Mucosa of rectum (tissue), 2 donors: ENCODE results near the gene FAM25A.

Source experiments
- H3K27ac ChIP-seq, 2 donors: one replicate each; pipeline ENCODE4 v1.7.0; 2013; ENCODE audit warnings: inconsistent platforms in 2 of 2, low read depth in 2 of 2, low read length in 2 of 2
- H3K27me3 ChIP-seq, 2 donors: one replicate each; pipeline ENCODE4 v1.7.0; 2013; ENCODE audit warnings: low read length in 2 of 2; ENCODE audit not compliant: control insufficient read depth in 2 of 2, insufficient read depth in 2 of 2
- H3K36me3 ChIP-seq, 2 donors: one replicate each; pipeline ENCODE4 v1.7.0; 2013; ENCODE audit warnings: low read length in 2 of 2; ENCODE audit not compliant: control insufficient read depth in 2 of 2, insufficient read depth in 2 of 2
- H3K4me1 ChIP-seq, 2 donors: one replicate each; pipeline ENCODE4 v1.7.0; 2013; ENCODE audit warnings: low read length in 2 of 2, mild to moderate bottlenecking in 1 of 2; ENCODE audit not compliant: control insufficient read depth in 2 of 2, insufficient read depth in 2 of 2
- H3K4me3 ChIP-seq, 2 donors: one replicate each; pipeline ENCODE4 v1.7.0; 2013; ENCODE audit warnings: low read length in 2 of 2
- H3K9ac ChIP-seq, 2 donors: one replicate each; pipeline ENCODE4 v1.7.0; 2013; ENCODE audit warnings: low read length in 2 of 2, low read depth in 1 of 2, mild to moderate bottlenecking in 1 of 2
- H3K9me3 ChIP-seq, 2 donors: one replicate each; pipeline ENCODE4 v1.7.0; 2013; ENCODE audit warnings: low read length in 2 of 2; ENCODE audit not compliant: control insufficient read depth in 2 of 2
- donor health status: healthy.
- donor health status: Normal muscosa, but diverticular disease.

Gene FAM25A

GRCh38 chr10:87060280-87060928 is 40.3 kb downstream of the FAM25A start:
- H3K9me3 ChIP-seq = no peaks in the 10 kb centered on the region
- H3K36me3 ChIP-seq = peaks cover 53 to 62% of the 10 kb centered on the region in 2 donors
- H3K9ac ChIP-seq = no peak overlapping the region
- H3K27me3 ChIP-seq = no peaks in the 10 kb centered on the region
- H3K4me3 ChIP-seq = no peak overlapping the region
- H3K27ac ChIP-seq = no peak overlapping the region
- no peaks in the 10 kb centered on the region for H3K4me1 ChIP-seq

GRCh38 chr10:87064651-87065050 is 44.6 kb downstream of the FAM25A start:
- Histone ChIP-seq H3K4me3 (no peak overlapping the region), H3K27me3 (no peaks in the 10 kb centered on the region), H3K9ac (no peak overlapping the region), H3K27ac (no peak overlapping the region), H3K9me3 (no peaks in the 10 kb centered on the region), H3K36me3 (peaks cover 58 to 68% of the 10 kb centered on the region in 2 donors), H3K4me1 (no peaks in the 10 kb centered on the region)

GRCh38 chr10:87066178-87066577 is 46.1 kb downstream of the FAM25A start:
- H3K9me3 ChIP-seq = no peaks in the 10 kb centered on the region
- no peak overlapping the region for H3K4me3 ChIP-seq
- H3K27me3 ChIP-seq = no peaks in the 10 kb centered on the region
- H3K4me1 ChIP-seq = no peaks in the 10 kb centered on the region
- H3K36me3 ChIP-seq = peaks cover 44 to 60% of the 10 kb centered on the region in 2 donors
- H3K27ac ChIP-seq = no peak overlapping the region
- no peak overlapping the region for H3K9ac ChIP-seq

- Histone ChIP-seq H3K4me3 (no peak overlapping the region), H3K9ac (no peak overlapping the region), H3K27ac (no peak overlapping the region), H3K9me3 (no peaks in the 10 kb centered on the region), H3K36me3 (peaks cover 39 to 57% of the 10 kb centered on the region in 2 donors), H3K4me1 (no peaks in the 10 kb centered on the region), H3K27me3 (no peaks in the 10 kb centered on the region)
These were observed 46.8 kb downstream of the FAM25A start for GRCh38 chr10:87066865-87067264.

GRCh38 chr10:87068281-87068680 is 48.2 kb downstream of the FAM25A start:
- Histone ChIP-seq H3K9ac (no peak overlapping the region), H3K36me3 (peaks cover 38 to 52% of the 10 kb centered on the region in 2 donors), H3K4me3 (no peak overlapping the region), H3K9me3 (no peaks in the 10 kb centered on the region), H3K27ac (no peak overlapping the region), H3K4me1 (no peaks in the 10 kb centered on the region), H3K27me3 (no peaks in the 10 kb centered on the region)

GRCh38 chr10:87072449-87072848 is 52.4 kb downstream of the FAM25A start:
- Histone ChIP-seq H3K9me3 (no peaks in the 10 kb centered on the region), H3K27me3 (no peaks in the 10 kb centered on the region), H3K4me1 (no peaks in the 10 kb centered on the region), H3K4me3 (no peak overlapping the region), H3K27ac (no peak overlapping the region), H3K9ac (no peak overlapping the region), H3K36me3 (peaks cover 13 to 33% of the 10 kb centered on the region in 2 donors)
